Karpas-422 (cell line): ENCODE results near the gene PGR. TPM values are rescaled to one million over a fixed set of nuclear protein-coding genes. Genes with fewer than 3 reads are reported as not detected.

Experiments used
- DNase-seq: peaks from one replicate; pipeline ENCODE4 v3.0.0-alpha.2; 2015
- H2AFZ ChIP-seq: fragments of 200-600 bp; sonication (generic); 2 replicates; pipeline ENCODE4 v1.6.1; 2014; ENCODE audit warnings: antibody characterized with exemption, low read length, mixed read lengths
- H3K27ac ChIP-seq: fragments of 200-600 bp; sonication (generic); 2 replicates; pipeline ENCODE4 v1.5.1; 2014; ENCODE audit warnings: mild to moderate bottlenecking, low read length, moderate library complexity
- H3K27me3 ChIP-seq: fragments of 200-600 bp; sonication (generic); 2 replicates; pipeline ENCODE4 v1.6.1; 2014; ENCODE audit warnings: low read length, mixed read lengths
- H3K36me3 ChIP-seq: fragments of 200-600 bp; sonication (generic); 2 replicates; pipeline ENCODE4 v1.6.1; 2014; ENCODE audit warnings: low read length, mixed read lengths; ENCODE audit not compliant: insufficient read depth
- H3K4me1 ChIP-seq: fragments of 200-600 bp; sonication (generic); 2 replicates; pipeline ENCODE4 v1.6.1; 2014; ENCODE audit warnings: mild to moderate bottlenecking, low read length, mixed read lengths
- H3K4me2 ChIP-seq: fragments of 200-600 bp; sonication (generic); 2 replicates; pipeline ENCODE4 v1.6.1; 2014; ENCODE audit warnings: low read length, low read depth, mild to moderate bottlenecking; ENCODE audit not compliant: poor library complexity, severe bottlenecking
- H3K4me3 ChIP-seq: fragments of 200-600 bp; sonication (generic); 2 replicates; pipeline ENCODE4 v1.5.1; 2014; ENCODE audit warnings: mild to moderate bottlenecking, antibody characterized with exemption, low read length, mixed read lengths
- H3K79me2 ChIP-seq: fragments of 200-600 bp; sonication (generic); 2 replicates; pipeline ENCODE4 v1.6.1; 2014; ENCODE audit warnings: mild to moderate bottlenecking, low read length, mixed read lengths
- H3K9ac ChIP-seq: fragments of 200-600 bp; sonication (generic); 2 replicates; pipeline ENCODE4 v1.6.0; 2014; ENCODE audit warnings: low read length
- H3K9me2 ChIP-seq: fragments of 200-600 bp; sonication (generic), shearing (Covaris generic); replicated peaks from 2 replicates; pipeline ENCODE4 v1.6.0; 2014; ENCODE audit warnings: mild to moderate bottlenecking, low read length, moderate library complexity; ENCODE audit not compliant: insufficient read depth
- H3K9me3 ChIP-seq: fragments of 300-700, 200-600 bp; sonication (generic); 2 replicates; pipeline ENCODE4 v1.6.1; 2014; ENCODE audit warnings: low read length, mixed read lengths
- H4K20me1 ChIP-seq: fragments of 200-600 bp; sonication (generic); 2 replicates; pipeline ENCODE4 v1.6.1; 2014; ENCODE audit warnings: mild to moderate bottlenecking, antibody characterized with exemption, low read length, low read depth; ENCODE audit not compliant: insufficient read depth
- total RNA-seq: library from RNA; depleted of rRNA; stranded (reverse); fragments of >200 nt; shearing (Covaris generic); gene quantifications from 2 replicates; pipeline ENCODE4 v1.2.3, GENCODE V29; 2014; ENCODE audit warnings: low replicate concordance

Gene PGR
- total RNA-seq, 1 experiment from 2014 or later: not detected

GRCh38 chr11:101034076-101034475, 95.5 kb downstream of the PGR start:
- DNase-seq: no peak
- peaks cover 66% of the 10 kb centered on the region for H3K9me3 ChIP-seq
- H4K20me1 ChIP-seq: no peaks in the 10 kb centered on the region
- H3K79me2 ChIP-seq: no peaks in the 10 kb centered on the region
- H3K9ac ChIP-seq: no peak overlapping the region
- no peak overlapping the region for H2AFZ ChIP-seq
- H3K4me3 ChIP-seq: no peak overlapping the region
- H3K4me2 ChIP-seq: no peak overlapping the region
- H3K27ac ChIP-seq: no peak overlapping the region
- no peaks in the 10 kb centered on the region for H3K9me2 ChIP-seq
- H3K27me3 ChIP-seq: no peaks in the 10 kb centered on the region
- no peaks in the 10 kb centered on the region for H3K4me1 ChIP-seq
- H3K36me3 ChIP-seq: no peaks in the 10 kb centered on the region

GRCh38 chr11:101032991-101033390, 96.6 kb downstream of the PGR start:
- H2AFZ ChIP-seq: no peak overlapping the region
- no peaks in the 10 kb centered on the region for H3K4me1 ChIP-seq
- no peaks in the 10 kb centered on the region for H3K9me2 ChIP-seq
- no peaks in the 10 kb centered on the region for H3K27me3 ChIP-seq
- no peak overlapping the region for H3K4me3 ChIP-seq
- H3K9ac ChIP-seq: no peak overlapping the region
- H3K27ac ChIP-seq: no peak overlapping the region
- H3K79me2 ChIP-seq: no peaks in the 10 kb centered on the region
- peaks cover 73% of the 10 kb centered on the region for H3K9me3 ChIP-seq
- no peak overlapping the region for H3K4me2 ChIP-seq
- no peaks in the 10 kb centered on the region for H3K36me3 ChIP-seq
- DNase-seq: no peak
- H4K20me1 ChIP-seq: no peaks in the 10 kb centered on the region

DNA sequence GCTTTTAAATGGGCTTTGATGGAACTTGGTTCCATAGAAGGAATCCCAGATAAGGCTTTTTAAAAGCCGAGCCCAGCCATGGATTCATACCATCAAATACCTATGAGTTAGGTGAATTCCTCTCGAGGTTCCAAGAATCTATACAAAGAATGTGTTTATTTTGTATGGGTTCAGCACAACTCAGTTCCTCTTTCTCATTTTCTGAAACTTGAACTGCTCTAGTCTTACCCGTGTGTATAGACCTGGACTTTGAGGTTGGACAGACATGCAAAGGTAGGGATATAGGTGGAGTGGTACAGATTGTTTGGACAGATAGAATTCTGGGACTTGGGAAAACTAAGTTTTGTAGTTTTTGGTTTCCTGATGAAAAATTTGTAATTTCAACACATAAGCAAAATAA, 97.9 kb downstream of the PGR start:
- Histone ChIP-seq H3K36me3 (no peaks in the 10 kb centered on the region), H3K4me1 (no peaks in the 10 kb centered on the region), H3K9ac (no peak overlapping the region), H2AFZ (no peak overlapping the region), H3K27me3 (no peaks in the 10 kb centered on the region), H3K4me2 (no peak overlapping the region), H4K20me1 (no peaks in the 10 kb centered on the region), H3K9me3 (peaks cover 66% of the 10 kb centered on the region), H3K79me2 (no peaks in the 10 kb centered on the region), H3K4me3 (no peak overlapping the region), H3K9me2 (no peaks in the 10 kb centered on the region), H3K27ac (no peak overlapping the region)
- DNase-seq: no peak

- Histone ChIP-seq H4K20me1 (no peaks in the 10 kb centered on the region), H3K4me1 (no peaks in the 10 kb centered on the region), H3K79me2 (no peaks in the 10 kb centered on the region), H2AFZ (no peak overlapping the region), H3K27me3 (no peaks in the 10 kb centered on the region), H3K4me3 (no peak overlapping the region), H3K9ac (no peak overlapping the region), H3K27ac (no peak overlapping the region), H3K36me3 (no peaks in the 10 kb centered on the region), H3K9me3 (peaks cover 60% of the 10 kb centered on the region), H3K9me2 (no peaks in the 10 kb centered on the region), H3K4me2 (no peak overlapping the region)
- DNase-seq: no peak
Observed at GRCh38 chr11:101030692-101031091, 98.9 kb downstream of the PGR start.

DNA sequence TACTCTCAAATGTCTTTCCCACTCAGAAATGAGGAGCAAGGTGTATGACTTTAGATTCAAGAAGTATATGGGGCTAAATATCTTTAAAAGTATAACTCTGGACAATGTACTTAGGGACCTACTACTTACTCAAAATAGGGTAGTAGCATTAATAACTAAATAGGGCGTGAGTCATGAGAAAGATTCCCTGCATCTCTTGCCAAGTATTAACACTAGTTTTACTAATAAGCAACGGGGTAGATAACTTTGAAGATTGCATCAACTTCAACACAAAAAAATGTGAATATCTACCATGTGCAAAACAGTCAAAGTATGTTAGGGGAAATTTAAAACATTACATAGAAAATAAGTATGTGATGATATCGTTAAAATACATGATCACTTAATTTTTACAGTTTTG, 99.6 kb downstream of the PGR start:
- Histone ChIP-seq H3K4me3 (no peak overlapping the region), H3K4me2 (no peak overlapping the region), H2AFZ (no peak overlapping the region), H3K4me1 (no peaks in the 10 kb centered on the region), H3K9ac (no peak overlapping the region), H3K9me2 (no peaks in the 10 kb centered on the region), H3K36me3 (no peaks in the 10 kb centered on the region), H3K9me3 (peaks cover 59% of the 10 kb centered on the region), H3K27ac (no peak overlapping the region), H3K79me2 (no peaks in the 10 kb centered on the region), H3K27me3 (no peaks in the 10 kb centered on the region), H4K20me1 (no peaks in the 10 kb centered on the region)
- DNase-seq: no peak

DNA sequence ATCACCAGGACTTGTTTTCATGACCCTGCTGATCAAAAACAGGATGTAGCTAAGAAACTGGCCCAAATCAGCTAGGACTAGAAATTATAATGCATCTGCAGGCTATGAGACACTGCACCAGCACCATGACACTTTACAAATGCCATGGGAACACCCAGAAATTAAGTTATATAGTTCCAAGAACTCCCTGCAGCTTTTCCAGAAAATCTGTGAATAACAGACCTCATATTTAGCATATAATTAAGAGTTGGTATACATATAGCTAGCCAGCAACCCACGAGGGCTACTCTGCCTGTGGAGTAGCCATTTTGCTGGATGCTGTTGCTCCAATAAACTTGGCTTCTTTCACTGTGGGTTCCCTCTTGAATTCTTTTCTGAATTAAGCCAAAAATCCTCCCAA, 101.0 kb downstream of the PGR start:
- Histone ChIP-seq H3K4me3 (no peak overlapping the region), H3K4me2 (no peak overlapping the region), H3K9me2 (no peaks in the 10 kb centered on the region), H4K20me1 (no peaks in the 10 kb centered on the region), H3K79me2 (no peaks in the 10 kb centered on the region), H3K27me3 (no peaks in the 10 kb centered on the region), H3K27ac (no peak overlapping the region), H3K36me3 (no peaks in the 10 kb centered on the region), H2AFZ (no peak overlapping the region), H3K9ac (no peak overlapping the region), H3K4me1 (no peaks in the 10 kb centered on the region), H3K9me3 (peaks cover 57% of the 10 kb centered on the region)
- DNase-seq: no peak

DNA sequence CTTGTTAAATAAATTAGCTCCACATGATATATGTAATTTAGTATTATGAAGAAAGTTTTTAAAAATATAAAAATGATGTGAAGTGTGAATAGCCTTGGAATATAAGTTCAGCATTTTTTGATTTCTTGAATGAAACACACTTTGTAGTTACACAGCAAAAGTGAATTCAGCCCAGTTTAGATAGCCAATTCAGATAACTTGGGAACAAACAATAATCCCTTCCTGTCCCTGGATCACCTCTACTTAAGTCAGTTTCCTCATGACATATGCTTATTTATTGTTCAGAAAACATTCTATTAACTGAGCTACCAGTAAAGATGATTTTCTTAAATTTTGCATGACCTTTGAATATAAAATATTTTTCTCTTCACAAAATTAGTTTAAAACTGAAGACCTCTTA, 107.4 kb downstream of the PGR start:
- Histone ChIP-seq H3K9me2 (no peaks in the 10 kb centered on the region), H3K4me1 (no peaks in the 10 kb centered on the region), H2AFZ (no peak overlapping the region), H3K4me2 (no peak overlapping the region), H3K9ac (no peak overlapping the region), H4K20me1 (no peaks in the 10 kb centered on the region), H3K79me2 (no peaks in the 10 kb centered on the region), H3K27me3 (no peaks in the 10 kb centered on the region), H3K36me3 (no peaks in the 10 kb centered on the region), H3K9me3 (peaks cover 61% of the 10 kb centered on the region), H3K27ac (no peak overlapping the region), H3K4me3 (no peak overlapping the region)
- DNase-seq: no peak

GRCh38 chr11:101019870-101020269, 109.7 kb downstream of the PGR start:
- Histone ChIP-seq H3K4me1 (no peaks in the 10 kb centered on the region), H2AFZ (no peak overlapping the region), H3K9me2 (no peaks in the 10 kb centered on the region), H3K9me3 (peaks cover 66% of the 10 kb centered on the region), H4K20me1 (no peaks in the 10 kb centered on the region), H3K27ac (no peak overlapping the region), H3K27me3 (no peaks in the 10 kb centered on the region), H3K4me2 (no peak overlapping the region), H3K4me3 (no peak overlapping the region), H3K9ac (no peak overlapping the region), H3K36me3 (no peaks in the 10 kb centered on the region), H3K79me2 (no peaks in the 10 kb centered on the region)
- DNase-seq: no peak
